Prostate gland (tissue), 2 donors: ENCODE measurements around the gene GRIK2.

Experiments
- CTCF ChIP-seq, 4 experiments: fragments of 200-600 bp in 2 of 4; fragments of 450-650 bp in 2 of 4; sonication (generic) in 2 of 4; IDR thresholded peaks; 1 replicate in 3 of 4; 2 replicates in 1 of 4; pipeline ENCODE4 v1.5.1; 2016 to 2019; ENCODE audit warnings: antibody characterized with exemption in 4 of 4, mild to moderate bottlenecking in 2 of 4, moderate library complexity in 2 of 4
- POLR2A ChIP-seq: fragments of 450-650 bp; IDR thresholded peaks from one replicate; pipeline ENCODE4 v1.6.1; 2016; ENCODE audit warnings: antibody characterized with exemption, mild to moderate bottlenecking
- POLR2AphosphoS5 ChIP-seq: sonication (generic); formaldehyde crosslinking; IDR thresholded peaks from one replicate; pipeline ENCODE4 v1.6.1; 2017; ENCODE audit warnings: antibody characterized with exemption

GRCh38 chr6:101543796-101544195 lies 150.3 kb downstream of the GRIK2 start:
- TF ChIP-seq POLR2AphosphoS5 (no peak), CTCF (IDR thresholded peaks at IDR 0.05) (no peak), POLR2A (no peak)
